GM12873 (cell line): ENCODE measurements around the gene NADSYN1.

Source experiments
- CTCF ChIP-seq: IDR thresholded peaks from 2 replicates; pipeline ENCODE4 v1.5.1; 2012; ENCODE audit warnings: low read depth, mild to moderate bottlenecking, moderate library complexity, low read length, control low read depth; ENCODE audit not compliant: insufficient read depth; ENCODE audit errors: missing control alignments

Gene NADSYN1

GRCh38 chr11:71470946-71471345 lies 17.9 kb downstream of the NADSYN1 start:
- no peak for TF ChIP-seq CTCF

- no peak for TF ChIP-seq CTCF
Observed at GRCh38 chr11:71472357-71472885, 19.4 kb downstream of the NADSYN1 start.

GRCh38 chr11:71472941-71473792 lies 20.2 kb downstream of the NADSYN1 start:
- no peak for TF ChIP-seq CTCF

GRCh38 chr11:71473793-71474080 lies 20.7 kb downstream of the NADSYN1 start:
- TF ChIP-seq CTCF: no peak

GRCh38 chr11:71474141-71474770 lies 21.3 kb downstream of the NADSYN1 start:
- TF ChIP-seq CTCF: no peak

GRCh38 chr11:71474771-71475483 lies 21.9 kb downstream of the NADSYN1 start:
- no peak for TF ChIP-seq CTCF

GRCh38 chr11:71476031-71476430 lies 23.0 kb downstream of the NADSYN1 start:
- TF ChIP-seq CTCF: no peak
